GM19455 (cell line): ENCODE data around the gene KIFC3.
"Not testable (repeated sequence)": the region's sequence is repeated elsewhere in the genome, so short reads cannot be mapped to it uniquely, and the experiment has no call there.

Experiments used
- ATAC-seq: cut with Tn5 transposase; IDR thresholded peaks from one replicate; pipeline ENCODE4 v1.9.1; 2021; ENCODE audit not compliant: unreplicated experiment

Gene KIFC3

DNA sequence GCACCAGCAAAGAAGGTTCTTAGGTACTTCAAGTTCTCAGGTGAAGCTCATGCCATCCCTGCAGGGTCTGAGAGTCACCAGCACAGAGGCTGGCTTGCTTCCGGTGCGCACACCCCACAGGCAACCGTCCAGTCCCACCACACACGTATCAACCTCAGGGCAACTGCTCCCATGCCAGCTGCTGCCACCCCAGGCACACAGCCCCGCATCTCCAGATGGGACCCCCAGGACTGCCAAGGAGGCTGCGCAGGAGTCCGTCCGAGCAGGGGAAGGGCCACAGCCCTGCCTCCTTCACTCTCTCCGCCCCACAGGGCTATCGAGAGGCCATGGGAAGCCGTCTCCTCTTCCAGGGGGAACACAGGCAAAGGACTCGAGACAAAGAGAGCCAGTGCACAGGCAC is 13.3 kb downstream of the KIFC3 start:
- ATAC-seq = no peak

DNA sequence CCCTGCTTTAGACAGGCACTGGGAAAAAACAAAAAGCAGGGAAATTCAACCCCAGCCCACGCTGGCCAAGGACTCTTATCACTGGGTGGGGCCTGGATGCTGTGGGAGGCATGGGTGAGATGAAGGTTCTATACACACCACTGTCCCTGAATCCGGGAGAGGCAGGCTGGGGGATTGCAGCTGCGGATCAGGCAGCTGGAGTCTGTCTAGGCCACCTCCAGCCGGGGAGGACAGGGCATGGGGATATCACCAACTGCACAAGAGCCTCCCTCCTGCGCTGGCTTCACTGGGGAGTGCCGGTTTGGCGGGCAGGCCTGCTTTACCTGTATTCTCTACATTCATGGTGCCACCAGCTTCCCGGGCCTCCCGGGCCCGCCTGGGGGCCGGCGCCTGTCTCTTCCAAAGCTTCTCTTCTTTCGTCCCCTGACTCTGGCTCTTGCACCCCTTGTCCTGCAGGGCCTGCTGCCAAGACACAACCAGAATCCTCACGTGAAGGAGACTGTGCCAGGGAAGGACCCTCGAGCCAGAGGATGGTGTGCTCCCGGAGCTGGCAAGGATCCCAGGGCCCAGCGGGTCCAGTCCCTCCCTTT is 13.9 kb downstream of the KIFC3 start:
- no peak for ATAC-seq

DNA sequence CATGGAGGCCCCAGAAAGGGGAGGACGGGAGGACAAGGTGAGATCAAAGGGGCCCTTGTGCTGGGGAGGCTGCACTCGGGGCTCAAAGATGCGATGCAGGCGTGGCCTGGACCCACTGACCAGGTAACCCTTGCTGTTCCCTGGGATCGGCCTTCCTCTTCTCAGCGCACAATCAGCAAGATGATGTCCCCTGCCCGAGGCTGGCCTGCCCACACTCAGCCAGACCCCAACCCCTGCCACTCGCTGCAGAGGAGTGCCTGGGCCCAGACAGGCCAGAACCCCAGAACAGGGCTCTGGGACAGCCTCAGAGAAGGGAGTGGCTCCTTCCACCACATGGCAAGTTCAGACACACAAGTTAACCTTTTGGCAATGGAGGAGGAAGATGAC is 14.8 kb downstream of the KIFC3 start:
- no peak for ATAC-seq

DNA sequence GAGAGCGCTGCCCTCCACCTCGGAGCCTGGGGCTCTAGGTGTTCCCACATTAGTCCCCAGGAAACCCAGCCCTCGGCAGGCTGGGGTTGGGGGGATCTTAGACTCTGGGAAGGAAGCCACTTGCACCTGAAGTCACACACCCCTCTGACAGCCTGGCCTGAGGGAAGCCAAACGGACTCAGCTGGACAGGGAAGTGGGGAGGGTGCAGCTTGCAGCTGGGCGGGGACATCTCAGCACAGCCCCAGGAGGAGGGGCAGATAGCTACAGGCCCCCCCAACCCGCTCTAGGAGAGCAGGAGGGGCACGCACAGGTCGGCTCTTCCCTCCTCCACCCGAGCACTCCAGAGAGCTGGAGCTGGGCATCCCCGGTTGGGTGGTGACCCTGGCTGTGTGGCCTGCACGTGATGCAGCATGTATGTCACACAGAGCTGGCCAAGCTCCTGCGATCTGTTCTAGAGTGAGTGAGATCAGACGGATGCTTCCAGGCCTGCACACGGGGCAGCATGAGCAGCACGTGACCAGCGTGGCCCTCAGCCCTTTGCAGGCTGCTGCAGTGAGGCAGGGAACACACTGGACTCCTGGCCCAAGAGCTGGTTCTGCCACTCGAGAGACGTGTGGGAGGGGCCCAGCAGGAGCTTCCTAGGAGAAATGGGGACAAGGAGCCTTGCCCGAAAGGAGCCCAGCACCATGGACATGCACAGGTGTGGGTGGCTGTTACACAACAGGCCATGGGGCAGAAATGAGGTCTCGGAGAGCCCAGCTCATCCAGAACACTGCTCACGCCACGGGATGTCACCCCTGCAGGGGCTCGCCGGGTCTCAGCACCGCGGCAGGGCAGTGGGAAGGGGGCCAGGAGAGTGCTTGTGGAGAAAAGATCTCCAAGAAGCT is 15.4 kb downstream of the KIFC3 start:
- no peak for ATAC-seq

DNA sequence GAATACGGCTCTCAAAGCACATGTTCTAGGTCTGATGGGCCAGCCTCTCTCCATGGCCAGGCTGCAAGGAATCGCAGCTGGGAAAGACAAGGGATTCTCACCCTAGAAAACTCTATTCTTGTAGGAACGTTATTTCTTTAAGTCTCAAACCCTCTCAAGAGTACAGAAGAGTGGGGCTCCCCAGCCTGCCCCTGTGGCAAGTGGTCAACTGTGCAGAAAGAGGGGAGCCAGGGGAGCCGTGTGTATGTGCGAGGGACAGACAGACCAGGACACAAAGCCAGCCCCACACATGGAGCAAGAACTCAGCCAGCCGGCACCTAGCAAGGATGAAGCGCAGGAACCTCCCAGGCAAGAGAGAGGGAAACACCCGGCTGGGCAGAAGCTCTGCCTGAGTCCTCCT is 16.4 kb downstream of the KIFC3 start:
- ATAC-seq = no peak

DNA sequence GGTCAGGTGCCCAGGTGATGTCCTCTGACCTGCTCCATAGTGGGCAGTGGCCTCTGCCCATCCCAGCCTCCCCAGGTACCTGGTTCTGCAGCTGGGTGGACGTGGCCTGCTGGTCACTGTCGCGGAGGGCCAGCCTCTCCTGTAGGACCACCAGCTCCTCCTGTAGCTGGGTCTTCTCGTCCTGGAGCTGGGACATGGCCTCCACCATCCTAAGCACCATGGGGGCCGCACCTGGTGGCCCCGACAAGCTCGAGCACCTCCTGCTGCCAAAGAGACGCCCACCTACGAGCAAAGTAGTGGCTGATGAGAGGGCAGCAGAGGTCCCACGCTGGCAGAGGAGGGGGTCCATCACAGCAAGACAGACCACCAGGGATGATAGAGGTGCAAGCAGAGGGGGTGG is 16.9 kb downstream of the KIFC3 start:
- ATAC-seq = no peak

DNA sequence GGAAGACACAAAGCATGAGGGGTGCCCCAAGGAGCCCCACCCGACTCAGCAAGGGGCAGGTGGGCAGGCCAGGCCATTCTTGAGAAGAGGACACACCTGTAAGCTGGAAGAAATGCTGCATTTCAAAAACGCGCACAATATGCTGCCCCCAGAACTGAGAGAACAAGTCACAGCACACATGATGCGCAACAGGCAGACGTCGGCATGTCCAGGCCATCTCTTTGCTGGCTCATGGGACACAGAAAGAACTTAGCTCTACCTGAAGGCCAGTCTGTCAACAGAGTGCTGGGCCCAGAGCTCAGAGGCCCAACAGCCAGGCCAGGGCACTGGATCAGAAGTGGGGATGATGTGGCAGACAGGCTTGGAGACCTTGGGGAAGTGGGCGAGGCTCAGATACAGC is 18.0 kb downstream of the KIFC3 start:
- no peak for ATAC-seq

DNA sequence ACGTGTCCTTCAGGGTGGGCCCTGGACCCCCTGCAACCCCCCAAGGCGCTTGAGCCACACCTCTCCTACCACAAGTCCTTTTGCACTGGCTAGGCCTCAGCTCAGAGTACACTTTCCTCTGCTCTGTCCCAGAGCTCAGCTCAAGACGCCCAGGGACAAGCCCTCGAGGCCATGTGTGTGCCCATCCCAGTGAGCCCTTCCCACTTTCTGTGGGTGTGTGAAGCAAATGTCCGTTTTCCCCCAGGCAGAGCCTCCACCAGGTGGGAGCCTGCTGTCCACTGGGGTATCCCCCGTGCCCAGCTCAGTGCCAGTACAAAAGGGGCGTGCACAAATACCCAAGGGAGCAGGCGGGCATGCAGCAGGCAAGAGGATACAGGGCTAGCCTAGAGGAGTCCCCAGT is 18.4 kb downstream of the KIFC3 start:
- ATAC-seq = no peak

DNA sequence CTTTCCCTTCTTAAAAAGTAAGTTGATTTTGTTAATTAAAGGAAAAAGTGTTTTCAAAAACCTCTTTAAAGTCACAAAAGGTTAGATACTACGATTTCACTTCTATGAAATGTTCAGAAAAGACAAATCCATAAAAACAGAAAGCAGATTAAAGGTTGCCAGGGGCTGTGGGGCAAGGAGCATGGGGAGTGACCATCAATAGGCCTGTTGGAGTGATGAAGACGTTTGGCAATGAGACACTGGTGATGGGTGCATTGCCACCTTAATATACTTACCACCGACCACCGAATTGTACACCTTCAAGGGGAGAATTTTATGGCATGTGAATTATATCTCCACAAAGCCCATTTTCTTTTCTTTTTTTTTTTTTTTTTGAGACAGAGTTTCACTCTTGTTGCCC is 19.2 kb downstream of the KIFC3 start:
- no peak for ATAC-seq

DNA sequence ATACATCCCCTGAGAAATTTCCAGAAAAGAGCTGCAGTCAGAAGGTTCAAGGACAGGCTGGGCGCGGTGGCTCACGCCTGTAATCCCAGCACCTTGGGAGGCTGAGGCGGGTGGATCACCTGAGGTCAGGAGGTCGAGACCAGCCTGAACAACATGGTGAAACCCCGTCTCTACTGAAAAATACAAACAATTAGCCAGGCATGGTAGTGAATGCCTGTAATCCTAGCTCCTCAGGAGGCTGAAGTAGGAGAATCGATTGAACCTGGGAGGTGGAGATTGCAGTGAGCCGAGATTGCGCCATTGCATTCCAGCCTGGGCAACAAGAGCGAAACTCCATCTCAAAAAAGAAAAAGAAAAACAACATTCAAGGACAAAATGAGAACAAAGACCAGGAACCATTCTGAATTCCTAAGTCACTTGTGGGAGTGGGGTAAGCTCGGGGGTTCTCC is 19.7 kb downstream of the KIFC3 start:
- not testable (repeated sequence) for ATAC-seq

DNA sequence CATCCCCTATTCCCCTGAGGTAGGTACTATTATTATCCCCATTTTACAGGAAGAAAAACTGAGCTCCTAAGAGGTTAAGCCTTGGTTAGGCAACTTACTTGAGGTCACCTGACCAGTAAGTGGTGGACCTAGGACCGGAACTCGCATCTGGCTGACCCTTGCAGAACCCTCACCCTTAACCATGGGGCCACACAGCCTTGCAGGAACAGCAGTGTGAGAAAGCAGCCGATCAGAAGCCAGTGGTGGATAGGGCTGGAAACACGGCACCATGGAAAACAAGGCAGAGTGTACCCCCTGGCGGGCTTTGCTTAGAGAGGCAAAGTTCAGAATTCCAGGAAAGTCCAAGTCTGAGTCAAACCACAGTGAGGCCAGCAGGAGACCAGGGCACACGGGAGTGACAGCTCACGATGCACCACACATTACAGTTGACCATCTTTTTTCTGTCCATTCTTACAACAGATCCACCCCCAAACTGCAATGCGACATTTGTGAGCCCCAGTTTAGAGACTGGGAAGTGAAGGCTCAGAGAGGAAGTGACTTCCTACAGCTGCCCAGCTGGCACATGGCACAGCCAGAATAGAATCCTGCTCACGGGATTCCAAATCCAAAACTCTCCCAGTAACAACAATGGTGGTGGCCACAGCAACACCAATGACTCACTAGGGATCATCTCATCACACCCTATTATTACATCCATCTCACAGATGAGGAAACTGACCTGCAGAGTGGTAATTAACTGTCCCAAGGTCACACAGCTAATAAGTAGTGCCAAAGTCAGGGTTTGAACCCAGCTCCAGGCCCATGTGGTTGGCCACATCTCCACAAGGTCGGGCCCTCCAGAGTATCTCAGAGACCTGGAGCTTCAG is 20.3 kb downstream of the KIFC3 start:
- no peak for ATAC-seq

DNA sequence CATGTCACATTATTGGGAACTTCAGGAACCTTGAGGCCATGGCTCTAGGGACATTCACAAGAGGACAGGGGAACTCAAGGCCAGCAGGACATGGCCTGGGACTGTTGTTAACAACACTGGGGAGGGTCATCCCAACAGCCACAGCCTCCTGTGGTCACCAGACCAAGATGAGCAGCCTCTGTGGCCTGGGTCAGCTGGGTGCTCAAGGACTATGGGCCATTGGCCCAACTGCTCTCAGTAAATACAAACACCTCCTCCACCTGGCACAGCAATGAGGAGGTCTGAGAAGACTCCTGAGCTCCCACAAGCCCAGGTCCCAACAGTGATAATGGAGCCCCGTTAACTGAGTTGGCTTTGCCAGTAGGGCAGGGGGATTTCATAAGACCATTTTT is 20.9 kb downstream of the KIFC3 start:
- no peak for ATAC-seq

DNA sequence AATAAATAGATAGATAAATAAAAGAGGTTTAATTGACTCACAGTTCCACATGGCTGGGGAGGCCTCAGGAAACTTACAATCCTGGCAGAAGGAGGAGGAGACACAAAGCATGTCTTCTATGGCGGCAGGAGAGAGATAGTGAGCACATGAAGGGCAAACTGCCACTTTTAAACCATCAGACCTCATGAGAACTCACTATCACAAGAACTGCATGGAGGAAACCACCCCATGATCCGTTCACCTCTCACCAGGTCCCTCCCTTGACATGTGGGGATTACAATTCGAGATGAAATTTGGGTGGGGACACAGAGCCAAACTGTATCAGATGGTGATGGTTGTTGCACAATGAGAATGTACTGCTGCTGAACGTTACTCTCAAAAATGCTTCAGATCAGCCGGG is 22.5 kb downstream of the KIFC3 start:
- ATAC-seq = not testable (repeated sequence)

DNA sequence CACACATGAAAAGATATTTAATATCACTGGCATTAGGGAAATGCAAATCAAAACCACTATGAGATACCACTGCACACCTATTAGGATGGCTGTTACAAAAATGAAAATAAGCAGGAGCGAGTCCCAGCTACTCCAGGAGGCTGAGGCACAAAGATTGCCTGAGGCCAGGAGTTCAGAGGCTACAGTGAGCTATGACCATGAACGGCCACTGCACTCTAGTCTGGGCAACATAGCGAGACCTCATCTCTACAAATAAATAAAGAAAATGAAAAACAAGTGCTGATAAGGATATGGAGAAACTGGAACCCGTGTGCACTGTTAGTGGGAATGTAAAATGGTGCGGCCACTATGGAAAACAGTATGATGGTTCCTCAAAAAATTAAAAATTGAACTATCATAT is 23.6 kb downstream of the KIFC3 start:
- ATAC-seq = no peak

DNA sequence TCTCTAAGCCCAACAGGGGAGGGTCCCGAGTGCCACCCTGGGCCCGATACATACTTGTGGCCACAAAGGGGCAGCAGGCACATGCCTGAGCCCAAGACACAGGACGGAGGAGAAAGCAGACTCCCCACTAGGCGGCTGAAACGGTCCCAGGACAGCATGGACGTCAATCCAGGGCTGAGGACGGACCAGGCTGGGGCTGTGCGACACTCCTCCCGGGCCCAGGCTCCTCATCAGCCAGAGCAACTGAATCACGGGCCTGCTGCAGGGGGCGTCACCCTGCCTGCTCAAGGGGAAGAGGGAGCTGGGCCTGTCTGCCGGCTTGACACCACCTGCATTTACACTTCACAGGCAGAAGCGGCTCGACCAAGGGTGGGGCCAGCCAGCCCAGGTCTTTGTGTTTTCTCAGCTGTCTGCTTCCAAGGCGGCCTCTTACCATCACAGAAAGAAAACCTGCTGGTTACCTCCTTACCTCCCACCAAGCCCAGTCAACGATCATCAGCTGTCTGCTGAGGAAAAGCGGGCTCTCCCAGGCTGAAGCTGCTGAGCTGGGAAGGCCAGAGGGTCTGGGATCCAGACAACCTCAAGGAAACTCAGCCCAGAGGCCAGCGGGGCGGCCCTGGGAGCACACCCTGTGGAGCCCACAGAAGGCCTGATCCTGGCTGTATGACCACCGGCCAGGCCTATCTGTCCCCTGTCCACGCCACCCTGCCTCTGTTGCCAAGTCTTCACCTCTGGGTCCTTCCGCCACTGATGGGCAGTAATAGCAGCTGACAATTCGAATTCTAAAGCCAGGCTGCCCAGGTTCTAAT is 26.4 kb downstream of the KIFC3 start:
- ATAC-seq = no peak

DNA sequence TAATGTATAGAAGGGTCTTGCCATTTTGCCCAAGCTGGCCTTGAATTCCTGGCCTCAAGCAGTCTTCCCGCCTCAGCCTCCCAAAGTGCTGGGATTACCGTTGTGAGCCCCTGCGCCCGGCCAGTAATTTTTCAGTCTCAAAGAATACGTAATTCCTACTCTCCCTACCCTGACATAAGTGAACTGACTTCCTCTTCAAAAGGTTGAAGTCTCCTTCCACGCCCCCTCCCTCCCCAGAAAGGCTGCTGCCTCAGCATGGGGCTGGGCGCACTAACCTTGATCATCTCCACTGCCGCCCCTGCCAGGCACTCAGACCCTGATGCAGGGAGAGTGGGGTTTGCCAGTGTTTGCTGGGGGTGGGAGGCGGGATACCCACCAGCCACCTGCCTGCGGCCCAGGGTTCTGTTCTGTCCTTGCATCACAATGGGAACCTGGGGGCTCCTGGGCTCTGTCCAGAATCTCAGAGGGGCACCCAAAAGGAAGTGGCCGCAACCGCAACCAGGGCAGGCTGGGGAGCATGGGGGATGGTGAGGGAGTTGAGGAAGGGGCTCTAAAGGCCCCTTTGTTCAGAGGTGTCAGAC is 27.5 kb downstream of the KIFC3 start:
- no peak for ATAC-seq

DNA sequence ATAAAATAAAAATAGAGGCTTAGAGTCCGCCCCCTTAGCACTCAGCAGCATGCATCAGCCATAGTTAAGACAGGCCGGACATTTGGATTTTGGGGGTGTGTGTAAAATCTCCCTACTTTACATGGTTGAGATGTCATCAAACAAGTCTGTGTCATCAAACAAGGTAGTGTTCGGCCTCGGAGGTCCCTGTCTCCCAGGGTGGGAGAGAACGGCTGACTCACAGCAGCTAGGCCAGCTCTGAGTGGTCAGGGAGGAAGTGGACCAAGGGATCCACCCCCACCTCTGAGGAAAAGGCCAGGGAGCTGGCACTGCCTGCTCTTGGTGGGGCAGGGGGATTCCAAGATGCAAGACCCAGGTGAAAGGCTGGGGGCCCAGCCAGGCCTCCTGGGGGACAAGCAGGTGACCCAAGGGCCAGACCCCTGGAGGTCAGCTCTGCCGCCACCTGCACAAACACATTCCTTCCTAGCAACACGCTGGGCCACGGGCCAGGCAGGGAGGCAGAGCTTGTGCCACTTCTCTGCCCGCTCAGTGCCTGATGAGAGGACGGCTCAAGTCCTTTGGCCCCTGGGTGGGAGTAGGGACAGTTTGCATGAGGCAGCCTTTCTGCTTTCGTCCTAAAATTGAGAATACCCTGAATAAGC is 28.5 kb downstream of the KIFC3 start:
- no peak for ATAC-seq

DNA sequence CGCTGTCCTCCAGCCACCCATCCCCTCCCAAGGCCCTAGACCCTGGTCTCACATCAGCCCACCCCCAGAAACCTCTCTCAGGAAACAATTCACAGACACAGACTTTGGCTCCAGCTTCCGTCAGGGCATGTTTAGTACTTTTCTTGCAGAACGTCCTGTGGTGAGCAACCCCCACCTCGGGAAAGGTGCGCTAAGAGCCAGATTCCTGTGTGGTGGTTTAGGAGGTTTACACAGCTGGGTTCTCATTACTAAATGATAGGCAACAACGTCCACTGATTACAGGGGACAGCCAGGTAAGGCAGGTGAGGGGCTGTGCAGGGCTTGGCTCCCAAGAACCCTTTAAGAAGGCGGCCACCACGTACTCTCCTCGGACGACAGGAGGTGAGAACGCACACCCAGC is 29.3 kb downstream of the KIFC3 start:
- no peak for ATAC-seq

DNA sequence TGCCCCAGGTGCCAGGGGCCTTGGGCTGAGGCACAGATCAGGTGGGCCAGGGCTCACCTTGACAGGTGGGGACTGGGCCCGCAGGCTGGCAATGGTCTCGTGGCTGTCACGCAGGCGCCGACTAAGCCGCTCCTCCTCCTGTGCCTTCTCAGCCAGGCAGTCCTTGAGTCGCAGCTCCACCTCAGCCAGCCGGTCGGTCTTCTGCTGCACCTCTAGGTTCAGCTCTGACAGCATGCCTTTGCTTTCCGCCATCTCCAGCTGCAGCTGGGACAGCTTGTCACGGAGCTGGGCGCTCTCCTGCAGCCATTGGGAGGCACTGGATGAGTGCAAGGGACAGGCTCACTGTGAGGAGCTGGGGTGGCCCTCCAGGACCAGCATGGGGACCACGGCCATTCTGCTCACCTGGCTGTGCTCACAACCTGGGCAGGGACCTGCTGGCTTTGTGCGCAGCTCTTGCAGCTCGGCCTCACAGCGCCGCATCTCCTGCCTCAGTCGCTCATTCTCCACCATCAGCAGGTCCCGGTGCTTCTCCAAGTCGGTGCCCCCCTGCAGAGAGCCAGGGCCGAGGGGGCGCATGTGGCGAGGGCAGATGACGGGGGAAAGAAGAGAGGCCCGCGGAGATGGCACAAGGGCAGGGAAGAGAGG is 31.0 kb downstream of the KIFC3 start:
- no peak for ATAC-seq

DNA sequence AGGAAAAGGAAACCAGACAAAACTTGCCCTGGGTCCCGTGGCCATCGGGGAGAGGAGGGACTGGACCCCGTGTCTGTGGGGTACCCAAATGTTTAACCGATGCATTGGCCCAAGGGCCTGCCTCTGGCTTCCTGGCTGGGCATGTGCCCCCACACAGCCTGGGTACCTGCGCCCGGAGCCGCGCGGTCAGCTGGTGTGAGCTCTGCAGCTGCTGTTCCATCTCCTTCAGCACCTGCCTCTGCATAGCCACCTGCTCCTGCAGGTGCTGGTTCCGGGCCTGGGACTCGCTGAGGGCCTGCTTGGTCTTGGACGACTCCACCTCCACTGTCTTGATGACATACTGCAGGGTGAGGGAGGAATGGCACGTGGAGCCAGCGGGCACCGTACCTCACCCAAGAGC is 31.9 kb downstream of the KIFC3 start:
- ATAC-seq = no peak
